ENCODE measurements around the gene LMAN1.

LMAN1 gene

GRCh38 chr18:59279722-59280121 lies 79.3 kb downstream of the LMAN1 start:
- no peak overlapping the region for H3K27ac ChIP-seq (ENCODE audit: extremely low read depth, low read depth, low read length)
- ChIA-PET POLR2A (no interaction called here), CTCF (interaction anchor here (1.3 to 2.6 kb wide), 3 partner anchors 16 to 123 kb away, joined by 3 to 12 read pairs (median 6); no protein-coding TSS in a partner anchor)
- peaks cover 5% of the 10 kb centered on the region; the same call in 1 of the 2 replicates for H3K4me1 ChIP-seq (ENCODE audit: control insufficient read depth, insufficient read depth, low read length)
- H3K4me3 ChIP-seq (ENCODE audit: low read depth, low read length): no peak overlapping the region
- H3K36me3 ChIP-seq (ENCODE audit: control insufficient read depth in 2 of 2, insufficient read depth in 1 of 2, low read length in 2 of 2): no peaks in the 10 kb centered on the region
- no peaks in the 10 kb centered on the region for H3K9me3 ChIP-seq (ENCODE audit: control insufficient read depth, insufficient read depth, low read depth, low read length)
- TF ChIP-seq YY1 (tag by site-specific recombination; IDR thresholded peaks at IDR 0.05) (no peak), PRDM6 (tag by site-specific recombination; IDR thresholded peaks at IDR 0.05) (0 out of 2 replicates have a peak, but pooled peaks have one; percentile 7), ZBTB48 (tag by site-specific recombination; IDR thresholded peaks at IDR 0.05) (no peak)

- peaks cover 5% of the 10 kb centered on the region; the same call in 1 of the 2 replicates for H3K4me1 ChIP-seq (ENCODE audit: control insufficient read depth, insufficient read depth, low read length)
- no peak overlapping the region for H3K4me3 ChIP-seq (ENCODE audit: low read depth, low read length)
- no peak overlapping the region for H3K27ac ChIP-seq (ENCODE audit: extremely low read depth, low read depth, low read length)
- H3K9me3 ChIP-seq (ENCODE audit: control insufficient read depth, insufficient read depth, low read depth, low read length): no peaks in the 10 kb centered on the region
- H3K36me3 ChIP-seq (ENCODE audit: control insufficient read depth in 2 of 2, insufficient read depth in 1 of 2, low read length in 2 of 2): no peaks in the 10 kb centered on the region
- ChIA-PET CTCF (interaction anchor here (0.7 to 2.6 kb wide), 3 partner anchors 9 to 123 kb away, joined by 4 to 12 read pairs (median 6); no protein-coding TSS in a partner anchor), POLR2A (no interaction called here)
- TF ChIP-seq ZNF121 (tag by site-specific recombination; IDR thresholded peaks at IDR 0.05) (no peak), IKZF3 (tag by site-specific recombination; IDR thresholded peaks at IDR 0.05) (no peak), ZIC2 (tag by site-specific recombination; IDR thresholded peaks at IDR 0.05) (no peak), ZNF155 (tag by site-specific recombination; IDR thresholded peaks at IDR 0.05) (no peak), ZNF449 (tag by site-specific recombination; IDR thresholded peaks at IDR 0.05) (no peak)
Measured at GRCh38 chr18:59279193-59279592, 79.9 kb downstream of the LMAN1 start.

GRCh38 chr18:59278793-59279192 lies 80.3 kb downstream of the LMAN1 start:
- no peaks in the 10 kb centered on the region for H3K36me3 ChIP-seq (ENCODE audit: control insufficient read depth in 2 of 2, insufficient read depth in 1 of 2, low read length in 2 of 2)
- CTCF ChIA-PET: interaction anchor here (0.7 to 2.6 kb wide), 3 partner anchors 9 to 124 kb away, joined by 4 to 12 read pairs (median 6); no protein-coding TSS in a partner anchor
- no peak overlapping the region for H3K4me3 ChIP-seq (ENCODE audit: low read depth, low read length)
- H3K9me3 ChIP-seq (ENCODE audit: control insufficient read depth, insufficient read depth, low read depth, low read length): no peaks in the 10 kb centered on the region
- H3K27ac ChIP-seq (ENCODE audit: extremely low read depth, low read depth, low read length): no peak overlapping the region
- POLR2A ChIA-PET: no interaction called here
- peaks cover 5% of the 10 kb centered on the region; the same call in 1 of the 2 replicates for H3K4me1 ChIP-seq (ENCODE audit: control insufficient read depth, insufficient read depth, low read length)
- TF ChIP-seq ZNF626 (tag by site-specific recombination; IDR thresholded peaks at IDR 0.05): no peak
- no peak for TF ChIP-seq ZNF423 (tag by site-specific recombination; IDR thresholded peaks at IDR 0.05)
